Keratinocyte (primary cell): Measurements from ENCODE around the gene DNAJB5.

Experiments
- EZH2 ChIP-seq: IDR thresholded peaks from one replicate; pipeline ENCODE4 v1.6.1; 2012; ENCODE audit warnings: inconsistent platforms, mild to moderate bottlenecking, low read length, moderate library complexity
- TF ChIP-seq, protein P1 (sequence below), 3 experiments: IDR thresholded peaks in 1 of 3; conservative IDR thresholded peaks in 1 of 3; optimal IDR thresholded peaks in 1 of 3; 2 replicates in 2 of 3; 3 replicates in 1 of 3; pipeline versions ENCODE3 to v1.5.1; 2011; ENCODE audit warnings: low read length in 3 of 3, mild to moderate bottlenecking in 3 of 3, moderate library complexity in 2 of 3, control low read depth in 1 of 3, inconsistent platforms in 1 of 3; ENCODE audit not compliant: insufficient read depth in 2 of 3; ENCODE audit errors: extremely low read depth in 1 of 3

DNA sequence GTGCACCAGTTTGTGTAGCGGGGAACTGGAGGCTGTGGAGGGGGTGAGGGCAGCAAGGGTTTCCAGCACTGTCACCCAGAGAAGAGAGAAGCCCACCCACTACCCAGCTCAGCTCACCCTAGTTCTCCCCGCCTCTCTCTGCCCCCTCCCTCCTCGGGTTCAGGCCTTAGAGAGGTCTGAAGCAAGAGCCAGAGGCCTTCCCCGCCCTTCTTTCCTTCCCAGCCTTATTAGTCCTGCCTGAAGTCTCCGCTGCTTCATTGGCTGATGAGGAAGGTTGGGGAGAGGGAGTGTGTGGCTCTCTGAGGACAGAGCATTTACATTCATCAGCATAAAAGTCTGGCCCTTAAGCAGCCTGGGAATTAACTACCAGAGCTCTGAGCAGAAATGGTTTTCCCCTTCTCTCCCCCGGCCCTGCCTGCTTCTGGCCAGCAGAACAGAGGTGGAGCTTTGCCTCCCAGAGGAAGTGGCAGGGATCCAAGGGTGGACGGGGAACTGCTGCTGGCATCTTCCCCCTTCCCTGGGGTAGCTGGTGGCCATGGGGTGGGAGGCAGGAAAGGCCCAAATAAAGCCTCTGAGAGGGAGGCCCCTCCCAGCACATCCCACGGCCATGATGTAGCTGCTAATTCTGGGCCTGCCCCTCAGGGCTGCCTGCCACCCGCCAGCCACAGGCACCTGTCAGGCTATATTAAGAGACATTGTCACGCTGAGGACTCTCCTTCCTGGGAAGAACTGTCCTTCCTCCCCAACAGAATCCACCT lies 4.1 kb downstream of the DNAJB5 start:
- TF ChIP-seq, protein P1, sequence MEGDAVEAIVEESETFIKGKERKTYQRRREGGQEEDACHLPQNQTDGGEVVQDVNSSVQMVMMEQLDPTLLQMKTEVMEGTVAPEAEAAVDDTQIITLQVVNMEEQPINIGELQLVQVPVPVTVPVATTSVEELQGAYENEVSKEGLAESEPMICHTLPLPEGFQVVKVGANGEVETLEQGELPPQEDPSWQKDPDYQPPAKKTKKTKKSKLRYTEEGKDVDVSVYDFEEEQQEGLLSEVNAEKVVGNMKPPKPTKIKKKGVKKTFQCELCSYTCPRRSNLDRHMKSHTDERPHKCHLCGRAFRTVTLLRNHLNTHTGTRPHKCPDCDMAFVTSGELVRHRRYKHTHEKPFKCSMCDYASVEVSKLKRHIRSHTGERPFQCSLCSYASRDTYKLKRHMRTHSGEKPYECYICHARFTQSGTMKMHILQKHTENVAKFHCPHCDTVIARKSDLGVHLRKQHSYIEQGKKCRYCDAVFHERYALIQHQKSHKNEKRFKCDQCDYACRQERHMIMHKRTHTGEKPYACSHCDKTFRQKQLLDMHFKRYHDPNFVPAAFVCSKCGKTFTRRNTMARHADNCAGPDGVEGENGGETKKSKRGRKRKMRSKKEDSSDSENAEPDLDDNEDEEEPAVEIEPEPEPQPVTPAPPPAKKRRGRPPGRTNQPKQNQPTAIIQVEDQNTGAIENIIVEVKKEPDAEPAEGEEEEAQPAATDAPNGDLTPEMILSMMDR (optimal IDR thresholded peaks at IDR 0.05 in 1 of 3, IDR thresholded peaks at IDR 0.05 in 1 of 3, conservative IDR thresholded peaks at IDR 0.05 in 1 of 3; ENCODE audit: extremely low read depth in 1 of 3, insufficient read depth in 2 of 3, low read length in 3 of 3), result no peak
- no peak for TF ChIP-seq EZH2
